ENCODE data around the gene SEC22B.
"Not testable (repeated sequence)": the region's sequence is repeated elsewhere in the genome, so short reads cannot be mapped to it uniquely, and the experiment has no call there.

- TF ChIP-seq CTCF, MAX, MYC (IDR thresholded peaks at IDR 0.05; ENCODE audit: low read depth, low read length): not testable (repeated sequence)
These were observed 32.2 kb downstream of the SEC22B start for GRCh38 chr1:120144169-120144568.
